GM21619 (cell line): ENCODE data around the gene SPDYE2.
A peak's percentile ranks its signal among the peaks of the same experiment; 100 is the strongest.
"Not testable (repeated sequence)": the region's sequence is repeated elsewhere in the genome, so short reads cannot be mapped to it uniquely, and the experiment has no call there.

Experiments
- ATAC-seq: cut with Tn5 transposase; IDR thresholded peaks from one replicate; pipeline ENCODE4 v1.9.1; 2021; ENCODE audit not compliant: unreplicated experiment

Gene SPDYE2

GRCh38 chr7:102599699-102600098 lies 48.7 kb downstream of the SPDYE2 start:
- not testable (repeated sequence) for ATAC-seq

- not testable (repeated sequence) for ATAC-seq
Measured at GRCh38 chr7:102602317-102602716, 51.3 kb downstream of the SPDYE2 start.

GRCh38 chr7:102604431-102605145 lies 53.6 kb downstream of the SPDYE2 start:
- ATAC-seq: not testable (repeated sequence)

- ATAC-seq: not testable (repeated sequence)
Measured at GRCh38 chr7:102606848-102607247, 55.8 kb downstream of the SPDYE2 start.

GRCh38 chr7:102609734-102610133 lies 58.7 kb downstream of the SPDYE2 start:
- not testable (repeated sequence) for ATAC-seq

- not testable (repeated sequence) for ATAC-seq
Measured at GRCh38 chr7:102610441-102610840, 59.4 kb downstream of the SPDYE2 start.

GRCh38 chr7:102611013-102611674 lies 60.1 kb downstream of the SPDYE2 start:
- ATAC-seq: peak; percentile 27

- not testable (repeated sequence) for ATAC-seq
Measured at GRCh38 chr7:102611675-102612325, 60.8 kb downstream of the SPDYE2 start.
